ENCODE measurements around the gene DTD1.

GRCh38 chr20:18796282-18796833 lies 208.5 kb downstream of the DTD1 start:
- TF ChIP-seq CTCF (IDR thresholded peaks at IDR 0.05): no peak
- no peak for TF ChIP-seq POLR2A (IDR thresholded peaks at IDR 0.05)
- no peak for TF ChIP-seq EP300 (IDR thresholded peaks at IDR 0.05)
